Epithelial cell of proximal tubule (primary cell): ENCODE data around the gene KCNH8. TPM values are rescaled to one million over a fixed set of nuclear protein-coding genes. Genes with fewer than 3 reads are reported as not detected.
A peak's percentile ranks its signal among the peaks of the same experiment; 100 is the strongest.

ENCODE experiments used
- DNase-seq: peaks from one replicate; pipeline ENCODE4 v3.0.0-alpha.2; 2011; ENCODE audit warnings: low read depth
- H3K4me3 ChIP-seq: 2 replicates; pipeline ENCODE4 v1.5.1; 2011; ENCODE audit warnings: low read depth, mild to moderate bottlenecking, low read length
- total RNA-seq: library from RNA; depleted of rRNA; stranded (reverse); fragments of >200 nt; gene quantifications from 2 replicates; pipeline ENCODE4 v1.2.3, GENCODE V29; 2015
- TF ChIP-seq, protein P1 (sequence below): conservative IDR thresholded peaks from 2 replicates; pipeline ENCODE4 v1.5.1; 2012; ENCODE audit warnings: low read depth, mild to moderate bottlenecking, low read length

The KCNH8 gene
- total RNA-seq, 1 donor from 2014 or later, result 0.40 TPM

GRCh38 chr3:19250959-19251610 is 102.8 kb downstream of the KCNH8 start:
- TF ChIP-seq, protein P1, sequence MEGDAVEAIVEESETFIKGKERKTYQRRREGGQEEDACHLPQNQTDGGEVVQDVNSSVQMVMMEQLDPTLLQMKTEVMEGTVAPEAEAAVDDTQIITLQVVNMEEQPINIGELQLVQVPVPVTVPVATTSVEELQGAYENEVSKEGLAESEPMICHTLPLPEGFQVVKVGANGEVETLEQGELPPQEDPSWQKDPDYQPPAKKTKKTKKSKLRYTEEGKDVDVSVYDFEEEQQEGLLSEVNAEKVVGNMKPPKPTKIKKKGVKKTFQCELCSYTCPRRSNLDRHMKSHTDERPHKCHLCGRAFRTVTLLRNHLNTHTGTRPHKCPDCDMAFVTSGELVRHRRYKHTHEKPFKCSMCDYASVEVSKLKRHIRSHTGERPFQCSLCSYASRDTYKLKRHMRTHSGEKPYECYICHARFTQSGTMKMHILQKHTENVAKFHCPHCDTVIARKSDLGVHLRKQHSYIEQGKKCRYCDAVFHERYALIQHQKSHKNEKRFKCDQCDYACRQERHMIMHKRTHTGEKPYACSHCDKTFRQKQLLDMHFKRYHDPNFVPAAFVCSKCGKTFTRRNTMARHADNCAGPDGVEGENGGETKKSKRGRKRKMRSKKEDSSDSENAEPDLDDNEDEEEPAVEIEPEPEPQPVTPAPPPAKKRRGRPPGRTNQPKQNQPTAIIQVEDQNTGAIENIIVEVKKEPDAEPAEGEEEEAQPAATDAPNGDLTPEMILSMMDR, result peak; percentile 9
- no peak for DNase-seq
- no peak overlapping the region for H3K4me3 ChIP-seq

DNA sequence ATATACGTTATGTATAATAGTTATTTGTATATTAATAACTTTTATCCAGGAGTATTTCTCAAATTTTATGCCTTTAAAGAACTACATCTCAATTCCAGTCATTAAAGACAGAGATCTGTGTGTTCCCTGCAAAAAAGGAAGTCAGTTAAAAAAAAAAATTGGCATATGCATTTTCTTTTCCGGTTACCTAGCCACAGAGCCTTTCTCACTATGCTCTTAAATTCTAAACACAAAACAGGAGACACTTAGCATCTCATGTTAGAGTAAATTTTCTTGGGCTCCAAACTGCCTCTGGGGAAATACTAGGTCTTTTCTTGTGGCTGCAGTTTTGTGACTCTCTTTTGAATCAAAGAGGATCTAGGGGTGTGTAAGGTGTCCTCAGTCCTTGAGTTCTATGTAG is 105.9 kb downstream of the KCNH8 start:
- TF ChIP-seq, protein P1, result no peak
- no peak overlapping the region for H3K4me3 ChIP-seq
- DNase-seq, result no peak

DNA sequence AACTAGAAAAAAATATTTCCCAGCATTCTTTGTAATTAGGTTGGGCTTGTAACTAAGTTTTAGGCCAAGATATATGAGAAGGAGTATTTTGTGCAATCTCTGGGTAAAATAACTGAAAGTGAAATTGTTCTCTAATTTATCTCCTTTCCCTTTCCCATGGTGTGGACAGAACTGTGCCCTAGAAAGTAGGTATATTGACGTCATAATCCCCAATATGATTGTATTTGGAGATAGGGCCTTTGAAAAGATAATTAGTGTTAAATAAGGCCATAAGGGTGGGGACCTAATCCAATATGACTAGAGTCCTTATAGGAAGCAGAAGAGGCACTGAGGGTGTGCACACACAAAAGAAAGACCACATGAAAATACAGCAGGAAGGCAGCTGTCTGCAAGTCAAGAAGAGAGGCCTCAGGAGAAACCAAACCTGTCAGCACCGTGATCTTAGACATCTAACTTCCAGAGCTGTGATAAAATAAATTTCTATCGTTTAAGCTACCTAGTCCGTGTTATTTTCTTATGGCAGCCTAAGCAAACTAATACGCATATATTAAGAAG is 106.6 kb downstream of the KCNH8 start:
- no peak overlapping the region for H3K4me3 ChIP-seq
- TF ChIP-seq, protein P1, result no peak
- DNase-seq, result no peak

DNA sequence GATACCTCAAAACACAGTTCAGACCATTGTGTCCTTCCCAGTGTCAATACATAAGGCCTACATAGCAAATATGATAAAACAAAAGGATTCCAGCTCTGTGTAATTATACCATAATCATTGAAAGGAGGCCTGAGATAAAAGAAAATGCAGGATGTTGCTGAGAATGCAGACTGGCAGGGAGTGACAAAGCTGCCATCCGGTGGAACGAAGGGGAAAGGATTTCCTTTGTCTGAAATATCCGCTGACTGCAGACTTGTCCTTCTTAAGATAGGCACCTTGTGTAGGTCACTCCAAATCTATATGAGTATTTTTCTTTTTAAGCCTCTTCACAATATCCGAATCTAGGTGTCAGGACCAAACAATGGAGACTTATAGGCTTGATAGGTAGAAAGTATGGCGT is 108.0 kb downstream of the KCNH8 start:
- DNase-seq, result no peak
- TF ChIP-seq, protein P1, result no peak
- no peak overlapping the region for H3K4me3 ChIP-seq

- TF ChIP-seq, protein P1, result no peak
- no peak for DNase-seq
- no peak overlapping the region for H3K4me3 ChIP-seq
These were observed 115.3 kb downstream of the KCNH8 start for GRCh38 chr3:19263606-19264005.

DNA sequence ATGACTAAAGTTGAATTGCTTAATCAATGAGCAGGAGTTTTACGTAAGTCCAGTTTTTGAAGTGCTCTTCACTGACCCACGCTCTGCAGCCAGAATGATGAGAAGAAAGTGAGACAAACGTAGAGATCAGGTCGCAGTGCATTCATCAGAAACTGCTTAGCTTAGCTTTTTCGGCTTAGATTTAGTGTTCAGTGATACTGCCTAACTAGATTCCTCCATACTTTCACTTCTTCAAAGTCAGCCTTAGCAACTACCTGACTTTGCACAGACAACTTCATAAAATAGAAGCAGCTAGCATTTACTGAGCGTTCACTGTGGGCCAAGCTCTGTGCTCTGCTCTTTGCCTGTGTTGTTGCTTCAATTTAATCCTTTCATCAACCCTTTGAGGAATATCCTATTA is 116.1 kb downstream of the KCNH8 start:
- TF ChIP-seq, protein P1, result no peak
- no peak for DNase-seq
- H3K4me3 ChIP-seq, result no peak overlapping the region

DNA sequence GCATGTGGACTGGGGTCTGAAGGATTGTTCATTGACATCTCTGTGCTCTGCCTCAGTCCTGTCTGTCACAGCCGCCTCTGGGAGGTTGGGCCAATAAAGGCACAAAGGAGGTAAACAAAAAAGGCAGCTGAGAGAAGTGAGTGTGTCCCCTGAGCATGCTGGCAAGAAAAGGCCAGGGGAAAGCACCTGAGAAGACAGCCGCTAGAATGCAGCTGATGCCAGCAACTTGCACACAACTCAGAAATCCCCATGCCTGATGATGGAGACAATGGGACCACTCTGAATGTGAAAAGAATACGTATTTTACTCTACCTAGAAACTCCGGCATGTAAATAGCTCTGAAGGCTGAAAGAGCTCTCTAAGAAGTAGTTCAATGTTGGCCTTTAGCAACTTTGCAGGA is 118.7 kb downstream of the KCNH8 start:
- DNase-seq, result no peak
- H3K4me3 ChIP-seq, result no peak overlapping the region
- TF ChIP-seq, protein P1, result no peak
